ENCODE data around the gene IFNLR1. TPM values are rescaled to one million over a fixed set of nuclear protein-coding genes. Genes with fewer than 3 reads are reported as not detected.

Gene IFNLR1
- total RNA-seq, 6 experiments from 2014 or later = 3.4 to 8.3 (median 4.0) TPM

DNA sequence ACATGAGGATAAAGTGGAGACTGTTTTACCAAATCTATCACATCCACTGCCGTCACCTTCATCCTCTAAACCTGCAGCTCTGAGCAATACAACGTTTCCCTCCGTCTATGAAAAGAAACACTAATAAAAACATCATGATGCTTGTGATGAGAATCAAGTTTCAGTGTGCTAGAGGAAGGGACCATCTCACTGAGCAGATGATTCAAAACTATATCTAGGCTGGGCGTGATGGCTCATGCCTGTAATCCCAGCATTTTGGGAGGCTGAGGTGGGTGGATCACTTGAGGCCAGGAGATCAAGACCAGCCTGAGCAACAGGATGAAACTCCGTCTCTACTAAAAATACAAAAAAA, 60.4 kb downstream of the IFNLR1 start:
- ATAC-seq = no peak
- H3K27ac ChIP-seq = peak overlapping the region in 1 of 3 donors; percentile 34
- H3K36me3 ChIP-seq = no peaks in the 10 kb centered on the region
- TF ChIP-seq, protein P1, sequence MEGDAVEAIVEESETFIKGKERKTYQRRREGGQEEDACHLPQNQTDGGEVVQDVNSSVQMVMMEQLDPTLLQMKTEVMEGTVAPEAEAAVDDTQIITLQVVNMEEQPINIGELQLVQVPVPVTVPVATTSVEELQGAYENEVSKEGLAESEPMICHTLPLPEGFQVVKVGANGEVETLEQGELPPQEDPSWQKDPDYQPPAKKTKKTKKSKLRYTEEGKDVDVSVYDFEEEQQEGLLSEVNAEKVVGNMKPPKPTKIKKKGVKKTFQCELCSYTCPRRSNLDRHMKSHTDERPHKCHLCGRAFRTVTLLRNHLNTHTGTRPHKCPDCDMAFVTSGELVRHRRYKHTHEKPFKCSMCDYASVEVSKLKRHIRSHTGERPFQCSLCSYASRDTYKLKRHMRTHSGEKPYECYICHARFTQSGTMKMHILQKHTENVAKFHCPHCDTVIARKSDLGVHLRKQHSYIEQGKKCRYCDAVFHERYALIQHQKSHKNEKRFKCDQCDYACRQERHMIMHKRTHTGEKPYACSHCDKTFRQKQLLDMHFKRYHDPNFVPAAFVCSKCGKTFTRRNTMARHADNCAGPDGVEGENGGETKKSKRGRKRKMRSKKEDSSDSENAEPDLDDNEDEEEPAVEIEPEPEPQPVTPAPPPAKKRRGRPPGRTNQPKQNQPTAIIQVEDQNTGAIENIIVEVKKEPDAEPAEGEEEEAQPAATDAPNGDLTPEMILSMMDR (IDR thresholded peaks at IDR 0.05) = no peak
- TF ChIP-seq POLR2A (IDR thresholded peaks at IDR 0.05) = no peak
- no peak overlapping the region for H3K4me3 ChIP-seq
- intact Hi-C loops (cut with DNase I) = no loop called here
- DNase-seq = no peak
- no peaks in the 10 kb centered on the region for H3K27me3 ChIP-seq
- peaks cover 0 to 26% (median 5%) of the 10 kb centered on the region in 4 donors for H3K4me1 ChIP-seq
- 80% methylated on average over 5 of the region's 5 CpGs for WGBS (ENCODE audit: insufficient coverage, low coverage, low lambda C conversion rate, missing lambda C conversion rate)
- no peaks in the 10 kb centered on the region for H3K9me3 ChIP-seq

DNA sequence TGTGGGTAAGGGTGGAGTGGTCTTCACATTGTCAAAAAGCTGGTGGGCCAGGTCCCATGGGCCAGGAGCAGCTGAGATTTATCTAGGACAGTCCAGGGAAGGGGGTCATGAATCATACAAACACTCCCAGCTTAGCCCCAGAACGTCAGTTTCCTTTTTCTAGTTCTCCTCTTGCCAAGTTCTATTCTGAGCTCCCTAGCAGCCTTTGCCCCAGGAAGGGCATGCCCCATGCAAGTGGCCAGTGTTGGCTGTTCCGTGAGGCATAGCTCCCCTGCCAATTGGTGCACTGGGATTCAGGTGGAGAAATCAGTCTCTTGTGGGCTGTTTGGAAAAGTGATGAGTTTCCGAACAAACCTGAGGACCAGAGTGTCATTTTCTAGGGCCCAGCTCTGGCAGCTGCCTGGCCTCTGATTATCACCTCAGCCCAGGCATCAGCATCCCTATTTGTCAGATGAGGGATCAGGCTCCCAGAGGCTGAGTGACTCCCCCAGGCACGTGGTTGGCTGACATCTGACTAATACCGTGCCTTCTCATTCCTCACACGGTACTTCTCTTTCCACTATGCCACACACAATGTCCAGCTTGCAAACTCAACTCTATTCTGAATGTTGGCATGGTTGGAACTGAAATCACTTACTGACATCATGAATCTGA, 60.9 kb downstream of the IFNLR1 start:
- no peaks in the 10 kb centered on the region for H3K27me3 ChIP-seq
- intact Hi-C loops (cut with DNase I) = no loop called here
- TF ChIP-seq POLR2A (IDR thresholded peaks at IDR 0.05) = no peak
- TF ChIP-seq, protein P1 (IDR thresholded peaks at IDR 0.05) = no peak

DNA sequence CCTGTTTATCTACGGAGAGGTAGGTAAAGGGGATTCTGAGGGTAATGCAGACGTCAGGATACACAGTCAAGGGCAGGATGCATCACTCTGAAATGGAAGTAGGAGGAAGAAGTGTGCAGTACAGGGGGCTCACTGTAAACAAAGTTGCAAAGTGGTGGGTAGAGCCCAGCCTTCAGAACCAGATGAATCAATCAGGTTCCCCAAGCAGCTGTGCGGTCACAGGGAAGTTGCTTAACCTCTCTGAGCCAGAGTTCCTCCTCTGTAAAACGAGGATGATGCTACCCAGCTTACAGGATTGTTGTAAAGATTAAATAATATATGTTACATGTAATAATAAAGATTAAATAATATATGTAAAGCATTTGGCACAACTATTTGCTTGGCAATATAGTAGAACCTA, 61.6 kb downstream of the IFNLR1 start:
- no peak for ATAC-seq

More for the DNA sequence above, 60.9 kb downstream of the IFNLR1 start:
- Histone ChIP-seq H3K9me3 (no peaks in the 10 kb centered on the region), H3K4me1 (peaks cover 0 to 26% (median 5%) of the 10 kb centered on the region in 4 donors), H3K27ac (peak overlapping the region in 1 of 3 donors; percentile 34), H3K36me3 (no peaks in the 10 kb centered on the region), H3K4me3 (no peak overlapping the region)
- ATAC-seq (peak; percentile 82 to 91 (median 88)), DNase-seq (peak; percentile 71 to 88 (median 87))
- WGBS (ENCODE audit: insufficient coverage, low coverage, low lambda C conversion rate, missing lambda C conversion rate) = 41% methylated on average over 5 of the region's 6 CpGs

DNA sequence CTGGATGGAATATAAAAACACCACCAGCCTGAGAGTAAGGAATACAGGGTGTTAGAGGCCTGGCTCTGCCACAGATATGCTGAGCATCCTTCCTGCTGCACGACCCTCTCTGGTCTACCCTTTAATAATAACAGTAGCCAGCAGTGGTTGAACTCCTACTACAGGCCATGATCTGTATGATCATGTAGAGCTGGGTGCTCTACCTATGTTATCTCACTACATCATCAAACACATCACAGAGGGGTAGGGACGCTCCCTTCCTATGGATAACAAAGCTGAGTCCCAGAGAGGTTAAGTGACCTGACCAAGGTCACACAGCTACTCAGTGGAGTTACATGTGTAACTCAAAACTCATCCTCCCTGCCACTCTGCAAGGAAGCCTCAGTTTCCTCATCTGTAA, 62.1 kb downstream of the IFNLR1 start:
- intact Hi-C loops (cut with DNase I) = no loop called here
- H3K27me3 ChIP-seq = no peaks in the 10 kb centered on the region
- 83% methylated on average over 1 of the region's 2 CpGs for WGBS (ENCODE audit: insufficient coverage, low coverage, low lambda C conversion rate, missing lambda C conversion rate)
- DNase-seq (no peak), ATAC-seq (no peak)
- H3K4me1 ChIP-seq = peaks cover 0 to 35% (median 9%) of the 10 kb centered on the region in 4 donors
- no peaks in the 10 kb centered on the region for H3K36me3 ChIP-seq
- no peaks in the 10 kb centered on the region for H3K9me3 ChIP-seq
- H3K27ac ChIP-seq = no peak overlapping the region
- TF ChIP-seq, protein P1 (IDR thresholded peaks at IDR 0.05) = no peak
- TF ChIP-seq POLR2A (IDR thresholded peaks at IDR 0.05) = no peak
- no peak overlapping the region for H3K4me3 ChIP-seq

More for the DNA sequence above, 61.6 kb downstream of the IFNLR1 start:
- H3K9me3 ChIP-seq = no peaks in the 10 kb centered on the region
- intact Hi-C loops (cut with DNase I) = no loop called here
- TF ChIP-seq, protein P1 (IDR thresholded peaks at IDR 0.05) = no peak
- DNase-seq = no peak
- no peaks in the 10 kb centered on the region for H3K36me3 ChIP-seq
- peaks cover 0 to 30% (median 7%) of the 10 kb centered on the region in 4 donors for H3K4me1 ChIP-seq
- 66% methylated on average over 4 of the region's 4 CpGs for WGBS (ENCODE audit: insufficient coverage, low coverage, low lambda C conversion rate, missing lambda C conversion rate)
- H3K27ac ChIP-seq = peak overlapping the region in 1 of 3 donors; percentile 9
- H3K27me3 ChIP-seq = no peaks in the 10 kb centered on the region
- no peak overlapping the region for H3K4me3 ChIP-seq
